Endothelial cell of umbilical vein (primary cell): Measurements from ENCODE around the gene ATP1A3. TPM values are rescaled to one million over a fixed set of nuclear protein-coding genes. Genes with fewer than 3 reads are reported as not detected.

Experiments
- BruUV-seq: library from RNA; stranded (reverse); fragments of 400-500 nt; replicated peaks from 2 replicates; lab custom pipeline; 2021; lab: Mats Ljungman, UMichigan
- CTCF ChIA-PET: fragments of 300-600, 350-600 bp; sonication (Branson Sonifier 250); formaldehyde crosslinking; loops from one replicate; lab custom pipeline; 2021; ENCODE audit warnings: antibody characterized with exemption, inconsistent platforms; lab: Charles Lee
- POLR2A ChIA-PET: fragments of 300-600, 350-600 bp; sonication (Branson Sonifier 250); formaldehyde crosslinking; loops from one replicate; lab custom pipeline; 2021; ENCODE audit warnings: antibody characterized with exemption, inconsistent platforms; lab: Charles Lee
- DNase-seq: peaks from one replicate; pipeline ENCODE4 v3.0.0-alpha.2; 2011; ENCODE audit warnings: low read depth, low spot score
- FAIRE-seq: peaks from 2 replicates; lab custom pipeline; 2011; peaks lifted over from hg19 to GRCh38; lab: Jason Lieb, UNC
- H2AFZ ChIP-seq: 2 replicates; pipeline ENCODE4 v1.6.0; 2012; ENCODE audit warnings: low read depth, low read length, control low read depth, inconsistent platforms
- H3K27ac ChIP-seq: 2 replicates; pipeline ENCODE4 v1.5.1; 2011; ENCODE audit warnings: low read depth, mild to moderate bottlenecking, control low read depth, low read length, moderate library complexity; ENCODE audit not compliant: insufficient read depth
- H3K27me3 ChIP-seq, 2 experiments: 2 replicates each; pipeline versions ENCODE4 v1.6.0 to v1.6.1; 2011; ENCODE audit warnings: low read length in 2 of 2, mixed read lengths in 1 of 2; ENCODE audit not compliant: control insufficient read depth in 2 of 2, insufficient read depth in 2 of 2
- H3K36me3 ChIP-seq, 2 experiments: 2 replicates in 1 of 2; 3 replicates in 1 of 2; pipeline ENCODE4 v1.5.1; 2011; ENCODE audit warnings: low read length in 2 of 2, mild to moderate bottlenecking in 1 of 2, moderate library complexity in 1 of 2; ENCODE audit not compliant: control insufficient read depth in 2 of 2, insufficient read depth in 2 of 2; ENCODE audit errors: extremely low read depth in 1 of 2
- H3K4me1 ChIP-seq: 3 replicates; pipeline ENCODE4 v1.5.1; 2011; ENCODE audit warnings: mild to moderate bottlenecking, low read length; ENCODE audit not compliant: control insufficient read depth, insufficient read depth; ENCODE audit errors: extremely low read depth
- H3K4me2 ChIP-seq: 2 replicates; pipeline ENCODE4 v1.6.1; 2011; ENCODE audit warnings: low read length, control low read depth, mixed read lengths; ENCODE audit not compliant: insufficient read depth
- H3K4me3 ChIP-seq, 3 experiments: fragments of 200-600 bp in 1 of 3; sonication (generic), shearing (Covaris generic) in 1 of 3; replicated peaks in 1 of 3; 2 replicates each; pipeline ENCODE4 v1.5.1; 2011 to 2016; ENCODE audit warnings: control low read depth in 3 of 3, low read length in 3 of 3, mild to moderate bottlenecking in 2 of 3, inconsistent platforms in 1 of 3, low read depth in 1 of 3, moderate library complexity in 1 of 3; ENCODE audit not compliant: insufficient read depth in 1 of 3
- H3K79me2 ChIP-seq: 2 replicates; pipeline ENCODE4 v1.6.0; 2012; ENCODE audit warnings: low read length, inconsistent platforms; ENCODE audit not compliant: control insufficient read depth, insufficient read depth
- H3K9ac ChIP-seq: replicated peaks from 2 replicates; pipeline ENCODE3; 2011; ENCODE audit warnings: low read length, control low read depth; ENCODE audit not compliant: insufficient read depth; ENCODE audit errors: extremely low read depth
- H3K9me1 ChIP-seq: replicated peaks from 3 replicates; pipeline ENCODE4 v1.6.0; 2011; ENCODE audit warnings: mild to moderate bottlenecking, low read length; ENCODE audit not compliant: control insufficient read depth, insufficient read depth; ENCODE audit errors: extremely low read depth
- H3K9me3 ChIP-seq: replicated peaks from 2 replicates; pipeline ENCODE4 v1.5.1; 2012; ENCODE audit warnings: low read length, inconsistent platforms; ENCODE audit not compliant: control insufficient read depth, insufficient read depth
- H4K20me1 ChIP-seq: replicated peaks from 2 replicates; pipeline ENCODE3; 2011; ENCODE audit warnings: mild to moderate bottlenecking, low read length; ENCODE audit not compliant: control insufficient read depth, insufficient read depth; ENCODE audit errors: extremely low read depth
- GATA2 ChIP-seq: IDR thresholded peaks from 2 replicates; pipeline ENCODE4 v1.7.0; 2011; ENCODE audit warnings: low read depth, mild to moderate bottlenecking, moderate library complexity, mixed read lengths, low read length; ENCODE audit not compliant: insufficient read length, insufficient read depth
- dilution Hi-C: fragments of 300-500 bp; cut with MboI; formaldehyde crosslinking; loops from one replicate; pipeline ENCODE4 v1.15.0; 2019; ENCODE audit warnings: low sequenced_read_pairs; ENCODE audit not compliant: extremely low pct_ligation_motif_present
- intact Hi-C: fragments of 100-400 bp; cut with micrococcal nuclease; formaldehyde crosslinking; loops from one replicate; pipeline ENCODE4 v1.10.0; 2022
- polyA plus RNA-seq, 4 experiments: library from polyadenylated mRNA; depleted of rRNA in 3 of 4; stranded (reverse) in 3 of 4; unstranded in 1 of 4; fragments of >200 nt; gene quantifications; 2 replicates each; pipeline versions ENCODE4 v1.2.1 to v1.2.3, GENCODE V29; 2011 to 2012; ENCODE audit warnings: missing spikeins in 1 of 4
- total RNA-seq: library from RNA; stranded (reverse); gene quantifications from 2 replicates; pipeline ENCODE4 v1.2.3, GENCODE V29; 2021
- TF ChIP-seq, protein P1 (sequence below), 2 donors: IDR thresholded peaks; 1 replicate in 1 of 2; 2 replicates in 1 of 2; pipeline ENCODE4 v1.5.1; 2011; ENCODE audit warnings: low read length in 2 of 2, mild to moderate bottlenecking in 2 of 2, moderate library complexity in 2 of 2, control low read depth in 1 of 2, inconsistent platforms in 1 of 2, low read depth in 1 of 2; ENCODE audit not compliant: insufficient read depth in 1 of 2; ENCODE audit errors: extremely low read depth in 1 of 2

The ATP1A3 gene
- total and polyA plus RNA-seq, 2 donors (not counting 3 experiments of a cell fraction or from before 2014, with no cell fraction given), result 0.40 TPM; not detected in 1

- Histone ChIP-seq H3K27ac (peak overlapping the region; percentile 4), H3K4me3 (peak overlapping the region in 2 of 3 experiments; percentile 52 to 68), H3K9ac (peak overlapping the region; percentile 98), H3K4me2 (peak overlapping the region; percentile 49), H3K9me1 (no peaks in the 10 kb centered on the region), H3K9me3 (no peaks in the 10 kb centered on the region), H4K20me1 (no peaks in the 10 kb centered on the region), H3K36me3 (peaks cover 3 to 4% of the 10 kb centered on the region in 2 experiments), H3K27me3 (no peaks in the 10 kb centered on the region), H2AFZ (peak overlapping the region; percentile 8), H3K4me1 (peaks cover 12% of the 10 kb centered on the region), H3K79me2 (no peaks in the 10 kb centered on the region)
- intact Hi-C loops, result loop anchor here (1.0 to 2.0 kb wide), 4 partner anchors 75 to 135 kb away; partner anchors contain the start of gene ARHGEF1
- TF ChIP-seq, protein P1, sequence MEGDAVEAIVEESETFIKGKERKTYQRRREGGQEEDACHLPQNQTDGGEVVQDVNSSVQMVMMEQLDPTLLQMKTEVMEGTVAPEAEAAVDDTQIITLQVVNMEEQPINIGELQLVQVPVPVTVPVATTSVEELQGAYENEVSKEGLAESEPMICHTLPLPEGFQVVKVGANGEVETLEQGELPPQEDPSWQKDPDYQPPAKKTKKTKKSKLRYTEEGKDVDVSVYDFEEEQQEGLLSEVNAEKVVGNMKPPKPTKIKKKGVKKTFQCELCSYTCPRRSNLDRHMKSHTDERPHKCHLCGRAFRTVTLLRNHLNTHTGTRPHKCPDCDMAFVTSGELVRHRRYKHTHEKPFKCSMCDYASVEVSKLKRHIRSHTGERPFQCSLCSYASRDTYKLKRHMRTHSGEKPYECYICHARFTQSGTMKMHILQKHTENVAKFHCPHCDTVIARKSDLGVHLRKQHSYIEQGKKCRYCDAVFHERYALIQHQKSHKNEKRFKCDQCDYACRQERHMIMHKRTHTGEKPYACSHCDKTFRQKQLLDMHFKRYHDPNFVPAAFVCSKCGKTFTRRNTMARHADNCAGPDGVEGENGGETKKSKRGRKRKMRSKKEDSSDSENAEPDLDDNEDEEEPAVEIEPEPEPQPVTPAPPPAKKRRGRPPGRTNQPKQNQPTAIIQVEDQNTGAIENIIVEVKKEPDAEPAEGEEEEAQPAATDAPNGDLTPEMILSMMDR (IDR thresholded peaks at IDR 0.05; ENCODE audit: extremely low read depth in 1 of 2, insufficient read depth in 1 of 2, low read depth in 1 of 2, low read length in 2 of 2), result peak; percentile 76 to 83
- TF ChIP-seq GATA2, result no peak
- CTCF ChIA-PET, result interaction anchor here (1.0 to 2.7 kb wide), 8 partner anchors 9 to 165 kb away, joined by 3 to 15 read pairs (median 6); partner anchors contain the start of gene RPS19
- peak; percentile 93 for FAIRE-seq
- DNase-seq, result peak; percentile 82
- BruUV-seq, result TSS peak; percentile 53
- POLR2A ChIA-PET, result interaction anchor here (0.5 kb wide), 2 partner anchors 73 to 83 kb away, joined by 4 to 7 read pairs; no protein-coding TSS in a partner anchor
- dilution Hi-C loops, result no loop called here
Observed at GRCh38 chr19:41957838-41958366, 36.1 kb downstream of the ATP1A3 start.
